Measurements from ENCODE around the gene KANSL1. TPM values are rescaled to one million over a fixed set of nuclear protein-coding genes. Genes with fewer than 3 reads are reported as not detected.
"Not testable (repeated sequence)": the region's sequence is repeated elsewhere in the genome, so short reads cannot be mapped to it uniquely, and the experiment has no call there.

The KANSL1 gene
- total RNA-seq, 3 donors from 2014 or later, result 80.2 to 107 (median 88.8) TPM

- ATAC-seq (no peak), DNase-seq (no peak)
- H3K9me3 ChIP-seq, result no peaks in the 10 kb centered on the region
- H3K4me3 ChIP-seq, result no peak overlapping the region
- H3K4me1 ChIP-seq (ENCODE audit: low read depth), result peaks cover 45% of the 10 kb centered on the region
- intact Hi-C loops (cut with DNase I, micrococcal nuclease), result no loop called here
- no peaks in the 10 kb centered on the region for H3K36me3 ChIP-seq (ENCODE audit: low read depth)
- no peak for TF ChIP-seq CTCF (IDR thresholded peaks at IDR 0.05)
These were observed 86.1 kb downstream of the KANSL1 start for GRCh38 chr17:46106966-46107644.

GRCh38 chr17:46102806-46103205, 90.4 kb downstream of the KANSL1 start:
- H3K36me3 ChIP-seq (ENCODE audit: low read depth); ATAC-seq; intact Hi-C loops (cut with DNase I, micrococcal nuclease); DNase-seq; H3K4me1 ChIP-seq (ENCODE audit: low read depth); H3K9me3 ChIP-seq; H3K4me3 ChIP-seq: not testable (repeated sequence)

- DNase-seq; H3K36me3 ChIP-seq (ENCODE audit: low read depth); H3K4me1 ChIP-seq (ENCODE audit: low read depth); H3K4me3 ChIP-seq; ATAC-seq; intact Hi-C loops (cut with DNase I, micrococcal nuclease); H3K9me3 ChIP-seq: not testable (repeated sequence)
These were observed 91.2 kb downstream of the KANSL1 start for GRCh38 chr17:46101785-46102617.

- no peak overlapping the region for H3K4me3 ChIP-seq
- DNase-seq, result no peak
- H3K9me3 ChIP-seq, result no peaks in the 10 kb centered on the region
- no peaks in the 10 kb centered on the region for H3K4me1 ChIP-seq (ENCODE audit: low read depth)
- no peaks in the 10 kb centered on the region for H3K36me3 ChIP-seq (ENCODE audit: low read depth)
- intact Hi-C loops (cut with DNase I, micrococcal nuclease), result no loop called here
- no peak for TF ChIP-seq CTCF (IDR thresholded peaks at IDR 0.05)
- no peak for ATAC-seq
These were observed 92.6 kb downstream of the KANSL1 start for GRCh38 chr17:46100590-46100989.

- DNase-seq (no peak), ATAC-seq (no peak)
- no peaks in the 10 kb centered on the region for H3K4me1 ChIP-seq (ENCODE audit: low read depth)
- no peaks in the 10 kb centered on the region for H3K9me3 ChIP-seq
- intact Hi-C loops (cut with DNase I, micrococcal nuclease), result no loop called here
- TF ChIP-seq CTCF (IDR thresholded peaks at IDR 0.05), result no peak
- H3K4me3 ChIP-seq, result no peak overlapping the region
- no peaks in the 10 kb centered on the region for H3K36me3 ChIP-seq (ENCODE audit: low read depth)
These were observed 93.4 kb downstream of the KANSL1 start for GRCh38 chr17:46099865-46100264.

GRCh38 chr17:46097497-46097896, 95.7 kb downstream of the KANSL1 start:
- ATAC-seq (no peak), DNase-seq (no peak)
- TF ChIP-seq CTCF (IDR thresholded peaks at IDR 0.05), result no peak
- intact Hi-C loops (cut with DNase I, micrococcal nuclease), result no loop called here
- H3K4me3 ChIP-seq, result no peak overlapping the region
- H3K9me3 ChIP-seq, result no peaks in the 10 kb centered on the region
- H3K36me3 ChIP-seq (ENCODE audit: low read depth), result no peaks in the 10 kb centered on the region
- H3K4me1 ChIP-seq (ENCODE audit: low read depth), result no peaks in the 10 kb centered on the region
